DND-41 (cell line): ENCODE results near the gene SRRM2.

ENCODE experiments used
- ATAC-seq: fragments of 200-7000 bp; cut with Tn5 transposase; 3 replicates; pipeline ENCODE4 v1.9.1; 2021; ENCODE audit warnings: low read depth; ENCODE audit not compliant: insufficient read depth
- DNase-seq: peaks from one replicate; pipeline ENCODE4 v3.0.0-alpha.2; 2020
- H2AFZ ChIP-seq: 2 replicates; pipeline ENCODE4 v1.6.0; 2012; ENCODE audit warnings: low read depth, low read length
- H3K27ac ChIP-seq: 2 replicates; pipeline ENCODE4 v1.5.1; 2012; ENCODE audit warnings: low read length, inconsistent platforms
- H3K27me3 ChIP-seq: fragments of 200-600 bp; sonication (generic); 2 replicates; pipeline ENCODE4 v1.6.0; 2012; ENCODE audit warnings: low read length, mild to moderate bottlenecking, inconsistent platforms; ENCODE audit not compliant: insufficient read depth, poor library complexity
- H3K36me3 ChIP-seq: 2 replicates; pipeline ENCODE4 v1.5.1; 2012; ENCODE audit warnings: low read length, inconsistent platforms; ENCODE audit not compliant: insufficient read depth
- H3K4me1 ChIP-seq: 2 replicates; pipeline ENCODE4 v1.5.1; 2012; ENCODE audit warnings: mild to moderate bottlenecking, low read length; ENCODE audit not compliant: insufficient read depth
- H3K4me2 ChIP-seq: 2 replicates; pipeline ENCODE4 v1.6.0; 2012; ENCODE audit warnings: mild to moderate bottlenecking, moderate library complexity, low read length, inconsistent platforms; ENCODE audit not compliant: insufficient read depth
- H3K4me3 ChIP-seq, 2 experiments: fragments of 200-600 bp in 1 of 2; shearing (Covaris generic) in 1 of 2; 2 replicates each; pipeline ENCODE4 v1.5.1; 2012 to 2016; ENCODE audit warnings: inconsistent platforms in 2 of 2, low read length in 2 of 2, mild to moderate bottlenecking in 2 of 2, low read depth in 1 of 2, moderate library complexity in 1 of 2
- H3K79me2 ChIP-seq: 2 replicates; pipeline ENCODE4 v1.6.0; 2012; ENCODE audit warnings: low read length, inconsistent platforms; ENCODE audit not compliant: insufficient read depth
- H3K9ac ChIP-seq: 2 replicates; pipeline ENCODE4 v1.6.0; 2012; ENCODE audit warnings: low read depth, mild to moderate bottlenecking, inconsistent platforms, low read length, moderate library complexity
- H3K9me3 ChIP-seq: 2 replicates; pipeline ENCODE4 v1.5.1; 2012; ENCODE audit warnings: low read length, moderate library complexity, mild to moderate bottlenecking, inconsistent platforms; ENCODE audit not compliant: insufficient read depth, severe bottlenecking
- H4K20me1 ChIP-seq: 2 replicates; pipeline ENCODE4 v1.6.0; 2012; ENCODE audit warnings: low read length; ENCODE audit not compliant: insufficient read depth
- CTCF ChIP-seq: IDR thresholded peaks from 2 replicates; pipeline ENCODE4 v1.5.1; 2012; ENCODE audit warnings: borderline replicate concordance, low read length, moderate library complexity, mild to moderate bottlenecking; ENCODE audit not compliant: poor library complexity, severe bottlenecking; ENCODE audit errors: extremely low read depth
- EZH2 ChIP-seq: IDR thresholded peaks from 3 replicates; pipeline ENCODE4 v1.6.1; 2012; ENCODE audit warnings: borderline replicate concordance, low read depth, mild to moderate bottlenecking, moderate library complexity, low read length, inconsistent platforms; ENCODE audit not compliant: severe bottlenecking

The SRRM2 gene

GRCh38 chr16:2813771-2814221 is 61.4 kb downstream of the SRRM2 start:
- Histone ChIP-seq H3K27ac (no peak overlapping the region), H3K4me2 (no peak overlapping the region), H3K27me3 (peaks cover 4% of the 10 kb centered on the region), H4K20me1 (no peaks in the 10 kb centered on the region), H3K36me3 (no peaks in the 10 kb centered on the region), H3K9me3 (no peaks in the 10 kb centered on the region), H3K4me1 (no peaks in the 10 kb centered on the region), H3K79me2 (no peaks in the 10 kb centered on the region), H3K9ac (no peak overlapping the region), H3K4me3 (no peak overlapping the region), H2AFZ (no peak overlapping the region)
- no peak for DNase-seq
- ATAC-seq = no peak
- TF ChIP-seq EZH2 (no peak), CTCF (no peak)

DNA sequence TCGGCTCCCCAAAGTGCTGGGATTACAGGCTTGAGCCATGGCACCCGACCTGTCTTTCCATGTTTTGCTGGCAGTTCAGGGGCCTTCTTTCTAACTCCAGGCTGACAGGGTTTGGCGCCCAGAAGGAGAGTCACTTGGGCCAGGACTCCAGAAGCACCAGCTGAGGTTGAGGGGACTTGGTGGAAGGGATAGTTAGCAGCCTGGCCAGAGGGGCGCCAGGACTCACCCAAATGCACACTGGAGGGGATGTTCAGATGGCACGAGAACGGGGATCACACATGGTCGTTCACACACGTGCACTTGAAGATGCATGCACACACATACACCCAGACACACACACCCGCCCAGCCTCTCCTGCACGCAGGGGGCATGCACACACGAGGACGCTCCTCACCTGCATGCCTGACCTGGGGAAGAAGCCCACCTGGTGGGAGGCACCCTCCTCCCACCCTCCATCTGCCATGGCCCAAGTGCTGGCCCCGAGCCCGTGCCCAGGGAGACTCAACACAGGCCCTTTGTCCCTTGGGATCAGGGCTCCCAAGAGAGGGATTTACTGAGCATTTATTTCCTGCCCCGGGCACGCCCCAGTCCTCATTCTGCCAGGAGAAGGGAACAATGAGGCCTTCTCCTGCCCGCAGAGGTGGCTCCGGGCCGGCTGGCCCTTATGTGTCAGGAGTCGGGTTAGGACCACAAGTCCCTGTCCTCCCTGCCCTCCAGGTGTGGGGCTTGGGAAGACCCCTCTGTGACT is 62.3 kb downstream of the SRRM2 start:
- Histone ChIP-seq H3K4me1 (no peaks in the 10 kb centered on the region), H3K36me3 (no peaks in the 10 kb centered on the region), H4K20me1 (no peaks in the 10 kb centered on the region), H2AFZ (no peak overlapping the region), H3K9me3 (no peaks in the 10 kb centered on the region), H3K9ac (no peak overlapping the region), H3K79me2 (no peaks in the 10 kb centered on the region), H3K4me2 (no peak overlapping the region), H3K27me3 (peaks cover 4% of the 10 kb centered on the region), H3K4me3 (no peak overlapping the region), H3K27ac (no peak overlapping the region)
- TF ChIP-seq EZH2 (no peak), CTCF (no peak)
- no peak for DNase-seq
- no peak for ATAC-seq

DNA sequence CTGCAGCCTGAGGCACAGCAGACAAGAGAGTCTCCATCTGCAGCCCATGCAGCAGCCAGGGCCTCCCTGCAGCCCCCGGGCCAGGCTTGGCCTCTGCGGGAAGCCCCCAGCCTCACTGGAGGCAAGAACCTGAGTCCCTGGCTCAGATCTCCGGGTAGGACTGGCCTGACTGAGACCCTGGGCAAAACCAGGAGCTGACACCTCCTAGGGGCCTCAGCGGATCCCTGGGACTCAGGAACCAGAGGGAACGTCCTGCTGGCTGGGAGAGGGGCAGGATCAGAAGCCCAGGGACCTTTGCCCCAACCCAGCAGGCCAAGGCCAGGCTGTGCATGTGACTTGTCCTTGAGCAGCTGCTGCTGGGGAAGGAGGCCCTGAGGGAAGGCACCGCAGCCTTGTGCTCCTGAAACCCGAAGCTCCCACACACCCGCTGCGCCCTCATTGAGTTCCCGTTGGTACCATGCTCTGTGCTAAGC is 62.9 kb downstream of the SRRM2 start:
- peaks cover 4% of the 10 kb centered on the region for H3K27me3 ChIP-seq
- no peak for TF ChIP-seq EZH2
- TF ChIP-seq CTCF = no peak
- H4K20me1 ChIP-seq = no peaks in the 10 kb centered on the region
- no peak overlapping the region for H2AFZ ChIP-seq
- H3K79me2 ChIP-seq = no peaks in the 10 kb centered on the region
- no peak overlapping the region for H3K27ac ChIP-seq
- no peak overlapping the region for H3K9ac ChIP-seq
- ATAC-seq = no peak
- no peaks in the 10 kb centered on the region for H3K9me3 ChIP-seq
- no peak overlapping the region for H3K4me2 ChIP-seq
- H3K4me3 ChIP-seq = no peak overlapping the region
- no peaks in the 10 kb centered on the region for H3K4me1 ChIP-seq
- no peak for DNase-seq
- no peaks in the 10 kb centered on the region for H3K36me3 ChIP-seq
